D721Med (cell line): ENCODE measurements around the gene CSTB.

Source experiments
- DNase-seq: peaks from one replicate; pipeline ENCODE4 v3.0.0; 2011; ENCODE audit warnings: low spot score; ENCODE audit not compliant: insufficient read length
- FAIRE-seq: peaks from 2 replicates; lab custom pipeline; 2011; peaks lifted over from hg19 to GRCh38; lab: Jason Lieb, UNC
- TF ChIP-seq, protein P1 (sequence below): IDR thresholded peaks from 2 replicates; pipeline ENCODE4 v1.5.1; 2012; ENCODE audit warnings: mild to moderate bottlenecking, control low read depth; ENCODE audit not compliant: insufficient read depth; ENCODE audit errors: missing control alignments

The CSTB gene

DNA sequence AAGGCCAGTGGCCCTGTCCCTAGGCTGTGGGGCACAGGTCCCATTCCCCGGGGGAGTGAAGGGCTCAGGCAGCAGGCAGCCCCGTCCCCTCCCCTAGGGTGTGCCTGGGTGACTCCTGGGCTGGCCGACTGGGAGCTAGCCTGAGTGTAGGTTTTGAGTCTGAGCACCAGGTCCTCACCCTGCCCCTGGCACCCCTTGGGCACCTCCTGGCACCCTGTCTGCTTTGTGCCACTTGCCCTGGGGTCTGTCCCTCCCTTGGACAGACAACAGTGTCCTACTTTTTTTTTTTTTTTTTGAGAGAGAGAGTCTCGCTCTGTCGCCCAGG lies 37.5 kb upstream of the CSTB start:
- no peak for FAIRE-seq
- DNase-seq = no peak
- TF ChIP-seq, protein P1, sequence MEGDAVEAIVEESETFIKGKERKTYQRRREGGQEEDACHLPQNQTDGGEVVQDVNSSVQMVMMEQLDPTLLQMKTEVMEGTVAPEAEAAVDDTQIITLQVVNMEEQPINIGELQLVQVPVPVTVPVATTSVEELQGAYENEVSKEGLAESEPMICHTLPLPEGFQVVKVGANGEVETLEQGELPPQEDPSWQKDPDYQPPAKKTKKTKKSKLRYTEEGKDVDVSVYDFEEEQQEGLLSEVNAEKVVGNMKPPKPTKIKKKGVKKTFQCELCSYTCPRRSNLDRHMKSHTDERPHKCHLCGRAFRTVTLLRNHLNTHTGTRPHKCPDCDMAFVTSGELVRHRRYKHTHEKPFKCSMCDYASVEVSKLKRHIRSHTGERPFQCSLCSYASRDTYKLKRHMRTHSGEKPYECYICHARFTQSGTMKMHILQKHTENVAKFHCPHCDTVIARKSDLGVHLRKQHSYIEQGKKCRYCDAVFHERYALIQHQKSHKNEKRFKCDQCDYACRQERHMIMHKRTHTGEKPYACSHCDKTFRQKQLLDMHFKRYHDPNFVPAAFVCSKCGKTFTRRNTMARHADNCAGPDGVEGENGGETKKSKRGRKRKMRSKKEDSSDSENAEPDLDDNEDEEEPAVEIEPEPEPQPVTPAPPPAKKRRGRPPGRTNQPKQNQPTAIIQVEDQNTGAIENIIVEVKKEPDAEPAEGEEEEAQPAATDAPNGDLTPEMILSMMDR = no peak

DNA sequence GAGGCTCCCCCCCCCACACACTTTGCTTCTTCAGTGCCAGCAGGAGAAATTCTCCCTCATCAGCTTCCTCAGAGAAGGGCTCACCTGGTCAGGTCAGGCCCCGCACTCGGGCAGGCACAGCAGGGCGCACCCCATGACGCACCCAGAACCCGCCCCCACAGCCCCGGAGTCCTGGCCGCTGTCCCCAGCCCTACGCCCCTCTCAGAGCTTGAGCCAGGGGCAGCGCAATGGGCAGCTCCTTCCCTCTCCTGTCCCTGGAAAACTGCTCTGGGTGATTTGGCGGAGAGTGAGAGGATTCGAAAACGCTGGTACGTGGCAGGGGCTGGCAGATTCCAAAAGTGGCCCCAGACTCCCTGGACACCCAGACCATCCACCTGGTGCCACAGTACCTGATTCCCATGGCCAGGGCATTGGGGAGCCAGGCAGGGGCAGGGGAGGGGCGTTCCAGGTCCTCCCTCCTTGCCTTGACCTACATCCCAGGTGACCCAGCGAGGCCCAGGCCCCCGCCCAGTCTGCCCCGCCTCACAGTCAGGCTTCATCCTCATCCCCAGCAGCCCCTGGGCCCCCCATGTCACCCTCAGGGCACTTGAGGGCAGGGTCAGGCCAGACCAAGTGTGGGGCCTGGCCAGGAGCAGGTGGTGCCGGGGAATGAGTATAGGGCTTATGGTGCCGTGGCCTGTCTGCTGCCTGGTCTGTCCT lies 37.0 kb upstream of the CSTB start:
- no peak for FAIRE-seq
- no peak for DNase-seq

DNA sequence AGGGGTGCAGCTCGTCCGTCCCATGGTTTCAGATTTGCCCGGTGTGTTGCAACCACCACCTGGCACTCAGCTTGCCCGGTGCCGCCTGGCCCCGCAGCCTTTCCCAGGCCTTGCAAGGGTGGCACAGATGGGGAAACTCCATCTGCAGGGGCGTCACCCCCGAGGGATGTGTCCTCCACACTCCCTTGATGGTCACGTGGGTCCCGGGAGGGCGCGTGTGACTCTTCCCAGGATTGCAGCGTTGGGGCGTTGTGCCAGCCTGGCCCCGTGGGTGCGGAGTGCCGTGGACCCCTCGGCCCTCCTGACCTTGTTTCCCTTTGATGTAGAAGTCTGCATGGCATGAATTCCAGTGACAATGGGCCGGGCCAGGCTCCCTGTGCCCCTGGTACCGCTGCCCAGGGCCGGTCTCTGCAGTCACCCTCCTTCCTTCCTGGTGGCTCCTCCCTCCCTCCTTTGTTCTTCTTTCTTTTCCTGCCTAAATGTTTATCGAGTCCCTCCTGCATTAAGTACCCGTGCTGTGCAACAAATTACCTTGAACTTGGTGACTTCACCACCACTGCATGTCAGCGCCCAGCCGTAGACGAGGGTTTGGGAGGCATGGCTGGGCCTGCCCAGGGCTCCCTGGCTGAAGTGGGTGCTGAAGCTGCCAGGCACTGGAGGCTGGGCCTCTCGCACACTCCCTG lies 36.2 kb upstream of the CSTB start:
- no peak for DNase-seq
- FAIRE-seq = no peak

More for the DNA sequence above, 37.0 kb upstream of the CSTB start:
- TF ChIP-seq, protein P1 = no peak

DNA sequence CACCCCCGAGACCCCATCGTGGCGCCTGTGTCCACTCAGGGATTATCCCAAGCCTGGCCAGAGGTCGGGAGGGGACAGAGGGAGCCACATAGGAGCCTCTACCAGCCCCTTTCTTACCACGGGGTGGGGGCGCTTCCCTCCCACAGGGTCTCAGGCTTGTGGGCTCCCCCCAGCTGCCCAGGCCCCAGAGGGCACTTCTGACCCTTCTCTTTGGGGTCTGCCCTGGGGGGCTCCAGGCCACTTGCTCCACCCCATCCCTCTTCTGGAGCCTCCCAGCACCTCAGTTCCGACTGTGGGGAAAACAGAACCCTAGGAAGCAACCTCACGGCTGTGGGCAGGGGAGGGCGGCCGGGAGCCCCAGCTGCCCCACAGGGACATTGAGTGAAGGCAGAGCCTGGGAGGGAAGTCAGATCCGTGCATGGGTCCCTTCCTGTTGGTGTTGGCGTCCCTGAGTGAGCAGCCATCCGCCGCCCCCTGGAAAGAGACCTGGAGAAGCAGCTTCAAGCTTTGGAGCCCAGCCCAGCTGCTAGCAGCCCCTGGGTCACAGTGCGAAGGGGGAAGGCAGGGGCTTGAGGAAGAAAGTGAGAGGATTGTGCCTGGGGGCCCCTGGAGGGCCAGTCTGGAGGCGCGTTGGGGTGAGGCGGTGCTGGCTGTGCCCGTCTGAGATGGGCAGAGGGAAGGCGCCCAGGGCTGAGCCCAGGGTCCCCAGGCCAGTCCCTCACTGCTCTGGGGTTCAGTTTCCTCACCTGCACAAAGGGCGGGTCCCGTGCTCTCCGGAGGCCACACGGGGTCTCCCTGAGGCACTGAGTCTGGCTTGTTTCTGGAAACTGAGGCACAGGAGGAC lies 35.4 kb upstream of the CSTB start:
- no peak for DNase-seq
- no peak for FAIRE-seq
- TF ChIP-seq, protein P1 = no peak

More for the DNA sequence above, 36.2 kb upstream of the CSTB start:
- TF ChIP-seq, protein P1 = no peak

DNA sequence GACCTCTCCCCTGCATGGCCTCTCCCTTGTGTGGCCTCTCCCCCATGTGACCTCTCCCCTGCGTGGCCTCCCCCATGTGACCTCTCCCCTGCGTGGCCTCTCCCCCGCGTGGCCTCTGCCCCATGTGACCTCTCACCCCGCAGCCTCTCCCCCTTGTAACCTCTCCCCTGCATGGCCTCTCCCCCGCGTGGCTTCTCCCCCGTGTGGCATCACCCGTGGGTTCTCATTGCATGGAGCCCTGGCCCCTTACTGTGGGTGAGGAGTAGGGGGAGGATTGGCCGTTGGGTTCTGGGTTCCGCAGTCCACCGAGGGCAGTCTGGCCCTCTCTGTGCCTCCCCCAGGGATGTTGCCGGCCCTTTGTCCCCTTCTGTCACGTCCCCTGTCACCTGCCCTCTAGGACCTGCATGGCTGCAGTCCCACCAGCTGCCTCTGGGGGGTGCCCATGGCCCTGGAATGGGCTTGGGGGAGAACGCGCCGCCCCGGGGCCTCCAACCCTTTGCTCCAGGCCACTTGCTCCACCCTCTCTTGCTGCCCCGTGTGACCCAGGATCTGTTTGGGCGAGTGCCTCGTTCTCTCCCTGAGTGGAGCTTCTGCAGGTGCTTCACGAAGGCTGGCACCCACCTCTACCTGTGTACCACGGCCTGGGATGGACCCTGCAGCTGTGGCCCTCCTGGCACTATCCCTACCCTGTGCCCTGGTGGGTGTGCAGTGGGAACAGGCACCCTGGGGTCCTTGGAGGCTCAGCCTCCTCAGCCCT lies 34.6 kb upstream of the CSTB start:
- TF ChIP-seq, protein P1 = peak; percentile 81
- DNase-seq (peak; percentile 99), FAIRE-seq (no peak)

DNA sequence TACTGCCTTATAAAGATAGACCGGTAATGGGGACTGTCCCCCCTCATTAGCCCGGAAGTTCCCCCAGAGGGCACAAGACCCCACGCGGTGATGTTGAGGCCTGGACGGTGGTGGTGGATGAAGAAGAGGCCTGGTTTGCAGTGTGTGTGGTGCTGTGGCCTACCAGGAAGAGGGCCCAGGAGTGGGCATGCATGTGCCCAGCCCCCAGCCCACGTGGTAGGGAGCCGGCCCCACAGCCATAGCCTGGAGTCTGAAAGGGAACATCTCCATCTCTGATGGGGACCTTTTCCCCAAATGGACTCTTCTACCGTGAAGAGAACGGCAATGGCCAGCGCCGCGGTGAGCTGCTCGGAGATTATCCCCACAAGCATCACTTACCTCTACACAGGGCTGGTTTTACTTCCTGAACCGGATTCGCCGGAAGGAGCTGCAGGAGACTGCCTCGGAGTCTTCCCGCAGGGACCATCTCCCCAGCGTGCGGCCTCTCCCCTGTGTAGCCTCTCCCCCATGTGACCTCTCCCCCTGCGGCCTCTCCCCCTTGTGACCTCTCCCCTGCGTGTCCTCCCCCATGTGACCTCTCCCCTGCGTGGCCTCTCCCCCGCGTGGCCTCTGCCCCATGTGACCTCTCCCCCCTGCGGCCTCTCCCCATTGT lies 33.9 kb upstream of the CSTB start:
- FAIRE-seq (no peak), DNase-seq (no peak)
- TF ChIP-seq, protein P1 = no peak
